Measurements from ENCODE around the gene RIBC1. TPM values are rescaled to one million over a fixed set of nuclear protein-coding genes. Genes with fewer than 3 reads are reported as not detected.

The RIBC1 gene
- total RNA-seq, 3 donors from 2014 or later (not counting 1 experiment from before 2014, with no cell fraction given): 0.85 to 2.1 (median 1.1) TPM

GRCh38 chrX:53447441-53447840 lies 24.8 kb downstream of the RIBC1 start:
- no peak overlapping the region for H3K27ac ChIP-seq (ENCODE audit: low read length)
- no peaks in the 10 kb centered on the region for H3K36me3 ChIP-seq (ENCODE audit: control insufficient read depth, insufficient read depth, low read length)
- H3K9me3 ChIP-seq (ENCODE audit: control insufficient read depth, insufficient read depth, low read length): no peaks in the 10 kb centered on the region
- Mint-ChIP-seq H3K27ac (no peak overlapping the region), H3K27me3 (ENCODE audit: low read depth in 2 of 2) (peaks cover 2 to 13% of the 10 kb centered on the region in 2 donors), H3K9me3 (no peaks in the 10 kb centered on the region), H3K36me3 (no peaks in the 10 kb centered on the region), H3K4me3 (no peak overlapping the region), H3K4me1 (no peaks in the 10 kb centered on the region)
- no peaks in the 10 kb centered on the region for H3K4me1 ChIP-seq (ENCODE audit: control insufficient read depth, insufficient read depth, low read length)
- TF ChIP-seq, protein P1, sequence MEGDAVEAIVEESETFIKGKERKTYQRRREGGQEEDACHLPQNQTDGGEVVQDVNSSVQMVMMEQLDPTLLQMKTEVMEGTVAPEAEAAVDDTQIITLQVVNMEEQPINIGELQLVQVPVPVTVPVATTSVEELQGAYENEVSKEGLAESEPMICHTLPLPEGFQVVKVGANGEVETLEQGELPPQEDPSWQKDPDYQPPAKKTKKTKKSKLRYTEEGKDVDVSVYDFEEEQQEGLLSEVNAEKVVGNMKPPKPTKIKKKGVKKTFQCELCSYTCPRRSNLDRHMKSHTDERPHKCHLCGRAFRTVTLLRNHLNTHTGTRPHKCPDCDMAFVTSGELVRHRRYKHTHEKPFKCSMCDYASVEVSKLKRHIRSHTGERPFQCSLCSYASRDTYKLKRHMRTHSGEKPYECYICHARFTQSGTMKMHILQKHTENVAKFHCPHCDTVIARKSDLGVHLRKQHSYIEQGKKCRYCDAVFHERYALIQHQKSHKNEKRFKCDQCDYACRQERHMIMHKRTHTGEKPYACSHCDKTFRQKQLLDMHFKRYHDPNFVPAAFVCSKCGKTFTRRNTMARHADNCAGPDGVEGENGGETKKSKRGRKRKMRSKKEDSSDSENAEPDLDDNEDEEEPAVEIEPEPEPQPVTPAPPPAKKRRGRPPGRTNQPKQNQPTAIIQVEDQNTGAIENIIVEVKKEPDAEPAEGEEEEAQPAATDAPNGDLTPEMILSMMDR (IDR thresholded peaks at IDR 0.05): no peak
- WGBS (ENCODE audit: insufficient coverage): no CpG with 5 or more reads among the region's 2 CpGs
- intact Hi-C loops (cut with micrococcal nuclease): no loop called here
- no peaks in the 10 kb centered on the region for H3K27me3 ChIP-seq (ENCODE audit: control insufficient read depth, insufficient read depth, low read length)
- ATAC-seq: no peak
- DNase-seq: no peak
- H3K4me3 ChIP-seq (ENCODE audit: low read length): no peak overlapping the region

- Mint-ChIP-seq H3K4me3 (no peak overlapping the region), H3K27me3 (ENCODE audit: low read depth in 2 of 2) (peaks cover 2 to 13% of the 10 kb centered on the region in 2 donors), H3K36me3 (no peaks in the 10 kb centered on the region), H3K27ac (no peak overlapping the region), H3K4me1 (no peaks in the 10 kb centered on the region), H3K9me3 (no peaks in the 10 kb centered on the region)
- no peaks in the 10 kb centered on the region for H3K9me3 ChIP-seq (ENCODE audit: control insufficient read depth, insufficient read depth, low read length)
- H3K4me3 ChIP-seq (ENCODE audit: low read length): no peak overlapping the region
- no peaks in the 10 kb centered on the region for H3K27me3 ChIP-seq (ENCODE audit: control insufficient read depth, insufficient read depth, low read length)
- no peak for ATAC-seq
- intact Hi-C loops (cut with micrococcal nuclease): no loop called here
- no peaks in the 10 kb centered on the region for H3K36me3 ChIP-seq (ENCODE audit: control insufficient read depth, insufficient read depth, low read length)
- no peak for DNase-seq
- 75% methylated on average over 1 of the region's 3 CpGs for WGBS (ENCODE audit: insufficient coverage)
- TF ChIP-seq, protein P1 (IDR thresholded peaks at IDR 0.05): no peak
- H3K4me1 ChIP-seq (ENCODE audit: control insufficient read depth, insufficient read depth, low read length): no peaks in the 10 kb centered on the region
- no peak overlapping the region for H3K27ac ChIP-seq (ENCODE audit: low read length)
These were observed 27.0 kb downstream of the RIBC1 start for GRCh38 chrX:53449632-53450031.

DNA sequence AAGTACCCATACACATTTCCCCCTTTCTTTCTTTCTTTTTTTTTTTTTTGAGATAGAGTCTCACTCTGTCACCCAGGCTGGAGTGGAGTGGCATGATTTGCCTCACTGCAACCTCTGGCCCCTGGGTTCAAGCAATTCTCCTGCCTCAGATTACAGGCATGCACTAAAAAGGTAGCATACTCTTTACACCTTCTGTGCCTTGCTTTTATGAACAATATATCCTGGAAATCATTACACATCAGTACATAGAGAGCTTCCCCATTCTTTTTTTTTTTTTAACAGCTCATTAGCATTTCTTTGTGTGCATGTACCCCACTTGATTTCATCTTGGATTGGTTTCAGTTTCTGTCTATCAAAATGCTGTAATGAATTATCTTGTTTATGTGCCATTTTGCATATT lies 30.1 kb downstream of the RIBC1 start:
- TF ChIP-seq, protein P1 (IDR thresholded peaks at IDR 0.05): no peak
- ATAC-seq (no peak), DNase-seq (no peak)
- Histone ChIP-seq H3K4me3 (ENCODE audit: low read length) (no peak overlapping the region), H3K9me3 (ENCODE audit: control insufficient read depth, insufficient read depth, low read length) (no peaks in the 10 kb centered on the region), H3K27ac (ENCODE audit: low read length) (no peak overlapping the region), H3K36me3 (ENCODE audit: control insufficient read depth, insufficient read depth, low read length) (no peaks in the 10 kb centered on the region), H3K4me1 (ENCODE audit: control insufficient read depth, insufficient read depth, low read length) (no peaks in the 10 kb centered on the region), H3K27me3 (ENCODE audit: control insufficient read depth, insufficient read depth, low read length) (no peaks in the 10 kb centered on the region)
- no peaks in the 10 kb centered on the region for H3K4me1 Mint-ChIP-seq
- H3K27me3 Mint-ChIP-seq (ENCODE audit: low read depth in 2 of 2): peaks cover 5 to 23% of the 10 kb centered on the region in 2 donors
- H3K36me3 Mint-ChIP-seq: no peaks in the 10 kb centered on the region
- no peaks in the 10 kb centered on the region for H3K9me3 Mint-ChIP-seq
- H3K4me3 Mint-ChIP-seq: no peak overlapping the region
- intact Hi-C loops (cut with micrococcal nuclease): no loop called here
- H3K27ac Mint-ChIP-seq: no peak overlapping the region

GRCh38 chrX:53456254-53456653 lies 33.6 kb downstream of the RIBC1 start:
- Mint-ChIP-seq H3K4me3 (no peak overlapping the region), H3K4me1 (no peaks in the 10 kb centered on the region), H3K9me3 (no peaks in the 10 kb centered on the region), H3K27me3 (ENCODE audit: low read depth in 2 of 2) (peaks cover 10 to 26% of the 10 kb centered on the region in 2 donors), H3K27ac (no peak overlapping the region), H3K36me3 (no peaks in the 10 kb centered on the region)
- H3K36me3 ChIP-seq (ENCODE audit: control insufficient read depth, insufficient read depth, low read length): no peaks in the 10 kb centered on the region
- H3K9me3 ChIP-seq (ENCODE audit: control insufficient read depth, insufficient read depth, low read length): no peaks in the 10 kb centered on the region
- intact Hi-C loops (cut with micrococcal nuclease): no loop called here
- WGBS (ENCODE audit: insufficient coverage): 57% methylated on average over 3 of the region's 3 CpGs
- TF ChIP-seq, protein P1 (IDR thresholded peaks at IDR 0.05): no peak
- ATAC-seq: no peak
- H3K4me3 ChIP-seq (ENCODE audit: low read length): no peak overlapping the region
- no peaks in the 10 kb centered on the region for H3K27me3 ChIP-seq (ENCODE audit: control insufficient read depth, insufficient read depth, low read length)
- no peaks in the 10 kb centered on the region for H3K4me1 ChIP-seq (ENCODE audit: control insufficient read depth, insufficient read depth, low read length)
- DNase-seq: no peak
- no peak overlapping the region for H3K27ac ChIP-seq (ENCODE audit: low read length)

Data from natural killer cell (primary cell).